Measurements from ENCODE around the gene COBL.

The COBL gene

DNA sequence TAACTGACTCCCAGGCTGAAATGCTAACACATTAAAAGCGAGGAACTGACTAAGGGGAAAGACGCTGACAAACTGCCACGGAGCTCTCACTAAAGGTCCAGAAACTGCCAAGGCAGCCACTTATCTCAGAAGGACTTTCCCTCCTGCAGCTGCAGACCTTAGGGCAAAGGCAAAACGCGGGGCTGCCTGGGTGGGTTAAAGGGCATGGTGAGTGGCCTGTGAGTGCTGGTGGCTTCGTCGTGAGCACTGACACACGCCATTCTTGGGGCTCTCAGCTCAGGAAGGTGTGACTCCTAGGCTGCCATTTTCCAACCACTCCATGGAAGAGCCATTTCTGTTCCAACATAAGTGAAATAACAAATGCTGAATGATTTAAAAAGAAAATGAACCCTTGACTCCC is 232.5 kb downstream of the COBL start:
- no peak for DNase-seq (ENCODE audit: low read depth)
- no peak overlapping the region for H3K4me3 ChIP-seq (ENCODE audit: low read depth, low read length)
- TF ChIP-seq, protein P1, sequence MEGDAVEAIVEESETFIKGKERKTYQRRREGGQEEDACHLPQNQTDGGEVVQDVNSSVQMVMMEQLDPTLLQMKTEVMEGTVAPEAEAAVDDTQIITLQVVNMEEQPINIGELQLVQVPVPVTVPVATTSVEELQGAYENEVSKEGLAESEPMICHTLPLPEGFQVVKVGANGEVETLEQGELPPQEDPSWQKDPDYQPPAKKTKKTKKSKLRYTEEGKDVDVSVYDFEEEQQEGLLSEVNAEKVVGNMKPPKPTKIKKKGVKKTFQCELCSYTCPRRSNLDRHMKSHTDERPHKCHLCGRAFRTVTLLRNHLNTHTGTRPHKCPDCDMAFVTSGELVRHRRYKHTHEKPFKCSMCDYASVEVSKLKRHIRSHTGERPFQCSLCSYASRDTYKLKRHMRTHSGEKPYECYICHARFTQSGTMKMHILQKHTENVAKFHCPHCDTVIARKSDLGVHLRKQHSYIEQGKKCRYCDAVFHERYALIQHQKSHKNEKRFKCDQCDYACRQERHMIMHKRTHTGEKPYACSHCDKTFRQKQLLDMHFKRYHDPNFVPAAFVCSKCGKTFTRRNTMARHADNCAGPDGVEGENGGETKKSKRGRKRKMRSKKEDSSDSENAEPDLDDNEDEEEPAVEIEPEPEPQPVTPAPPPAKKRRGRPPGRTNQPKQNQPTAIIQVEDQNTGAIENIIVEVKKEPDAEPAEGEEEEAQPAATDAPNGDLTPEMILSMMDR (conservative IDR thresholded peaks at IDR 0.05; ENCODE audit: low read depth, low read length): no peak

DNA sequence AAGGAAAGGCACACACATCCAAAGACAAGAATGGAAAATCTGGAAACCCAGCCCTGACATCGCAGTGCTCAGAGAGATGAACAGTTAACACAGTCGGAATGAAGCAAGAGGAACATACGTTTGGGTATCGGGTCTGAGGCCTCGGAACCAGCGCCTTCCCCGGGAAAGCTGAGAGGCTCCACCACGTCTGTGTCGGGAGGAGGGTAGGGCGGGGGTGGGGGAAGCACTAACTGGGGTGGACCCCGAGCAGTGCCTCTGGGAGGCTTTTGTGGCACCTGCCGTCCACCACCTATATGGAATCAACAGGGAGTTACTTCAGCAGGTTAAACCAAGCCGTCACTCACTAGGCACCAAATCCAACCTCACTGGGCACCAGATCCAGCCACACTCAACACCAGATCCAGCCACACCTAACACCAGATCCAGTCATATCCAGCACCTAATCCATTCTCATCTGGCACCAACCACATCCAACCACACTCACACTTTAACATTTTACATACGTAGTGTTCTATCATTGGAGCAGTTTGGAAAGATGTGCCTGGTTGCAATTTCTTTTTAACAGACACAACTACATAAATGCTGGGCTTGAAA is 233.6 kb downstream of the COBL start:
- DNase-seq (ENCODE audit: low read depth): no peak
- TF ChIP-seq, protein P1 (conservative IDR thresholded peaks at IDR 0.05; ENCODE audit: low read depth, low read length): no peak
- H3K4me3 ChIP-seq (ENCODE audit: low read depth, low read length): no peak overlapping the region

DNA sequence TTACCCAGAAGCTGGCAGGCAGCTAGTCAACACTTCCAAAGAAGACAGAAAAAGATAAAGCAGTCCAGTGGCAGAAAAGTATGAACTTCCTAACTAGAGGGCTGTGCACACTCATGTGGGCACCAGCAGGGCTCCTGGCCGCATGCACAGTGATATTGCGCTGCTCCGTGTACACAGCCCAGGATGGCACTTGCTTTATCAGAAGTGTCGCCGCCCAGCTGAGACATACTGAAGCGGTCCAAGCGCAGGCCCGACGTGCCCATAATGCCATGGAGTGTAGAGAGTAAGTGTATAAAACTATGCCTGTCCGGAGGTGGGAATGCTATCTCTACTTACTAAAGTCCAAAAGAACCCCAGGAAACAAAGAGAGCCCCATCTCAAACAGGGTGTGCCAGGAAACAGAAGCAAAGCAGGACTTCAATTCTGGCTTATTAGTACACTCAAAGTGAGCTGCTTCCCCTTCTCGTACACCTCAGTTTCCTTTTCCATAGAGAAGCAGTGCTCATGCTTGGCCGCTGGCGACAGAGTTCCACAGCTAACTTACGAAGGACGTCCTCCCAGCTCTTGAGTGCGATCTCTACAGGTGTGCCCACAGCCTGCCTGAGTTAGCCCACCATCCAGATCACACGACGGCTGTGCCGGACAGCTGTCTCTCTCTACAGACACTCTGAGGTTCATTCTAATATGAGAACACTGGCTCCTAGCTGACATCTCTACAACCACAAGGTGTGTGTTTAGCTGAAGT is 234.3 kb downstream of the COBL start:
- TF ChIP-seq, protein P1 (conservative IDR thresholded peaks at IDR 0.05; ENCODE audit: low read depth, low read length): no peak
- DNase-seq (ENCODE audit: low read depth): no peak
- no peak overlapping the region for H3K4me3 ChIP-seq (ENCODE audit: low read depth, low read length)

DNA sequence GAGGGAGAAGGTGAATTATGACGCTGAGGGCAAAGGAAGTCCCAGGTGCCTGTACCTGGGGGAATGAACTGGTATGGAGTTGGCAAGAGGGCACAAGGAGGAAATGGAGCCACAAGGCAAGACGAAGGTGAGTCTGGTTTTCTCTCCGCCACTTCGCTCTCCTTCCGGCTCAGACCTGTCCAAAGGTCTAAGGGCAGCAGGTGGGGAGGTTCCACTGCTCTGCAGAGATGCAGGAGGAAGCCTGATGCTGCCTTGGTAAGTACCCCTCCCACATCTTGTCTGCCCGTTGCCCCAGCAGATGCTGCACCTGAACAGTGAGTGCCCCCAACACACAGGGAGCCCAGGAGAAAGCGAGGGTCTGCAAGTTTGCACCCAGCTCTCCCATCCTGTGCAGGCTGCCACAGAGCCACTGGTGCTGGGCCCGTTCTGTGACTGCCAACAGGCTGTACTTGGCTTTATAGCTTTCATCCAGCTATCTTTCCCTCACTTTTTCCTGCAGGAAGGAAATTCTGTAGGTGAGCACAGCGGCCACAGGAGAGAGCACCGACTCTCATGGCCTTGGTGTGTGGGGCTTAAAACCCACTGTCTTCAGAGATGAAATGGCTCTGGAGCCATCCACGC is 235.2 kb downstream of the COBL start:
- DNase-seq (ENCODE audit: low read depth): no peak
- H3K4me3 ChIP-seq (ENCODE audit: low read depth, low read length): no peak overlapping the region
- TF ChIP-seq, protein P1 (conservative IDR thresholded peaks at IDR 0.05; ENCODE audit: low read depth, low read length): no peak

DNA sequence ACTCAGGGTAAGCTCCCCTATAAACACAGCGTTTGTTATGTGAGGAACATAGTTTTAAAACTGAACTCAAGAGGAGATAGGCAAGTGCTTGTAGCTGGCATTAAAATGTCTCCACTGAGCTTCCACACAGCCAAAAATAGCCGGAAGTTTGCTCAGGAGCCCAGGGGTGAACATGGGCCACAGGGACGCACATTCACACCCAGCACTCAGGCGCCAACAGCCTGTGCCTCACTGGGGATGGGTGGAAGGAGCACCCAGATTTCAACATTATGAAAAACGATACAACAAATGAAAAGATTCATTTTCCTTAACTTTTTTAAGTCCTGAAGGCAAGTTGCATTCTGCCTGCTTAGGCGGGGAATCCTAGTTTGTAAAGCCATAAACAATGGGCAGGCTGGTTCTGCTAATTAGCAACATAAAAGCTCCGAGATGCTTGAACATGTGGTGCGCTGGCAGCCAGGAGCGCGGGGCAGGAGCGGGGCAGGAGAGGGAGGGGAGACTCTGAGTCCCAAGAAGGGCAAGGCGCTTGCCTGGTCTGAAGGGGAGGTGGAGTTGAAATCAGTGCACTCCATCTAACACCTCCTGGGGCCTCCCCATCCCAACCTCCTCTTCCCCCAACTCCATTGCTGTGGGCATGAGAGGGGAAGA is 235.9 kb downstream of the COBL start:
- no peak overlapping the region for H3K4me3 ChIP-seq (ENCODE audit: low read depth, low read length)
- DNase-seq (ENCODE audit: low read depth): no peak
- TF ChIP-seq, protein P1 (conservative IDR thresholded peaks at IDR 0.05; ENCODE audit: low read depth, low read length): no peak

DNA sequence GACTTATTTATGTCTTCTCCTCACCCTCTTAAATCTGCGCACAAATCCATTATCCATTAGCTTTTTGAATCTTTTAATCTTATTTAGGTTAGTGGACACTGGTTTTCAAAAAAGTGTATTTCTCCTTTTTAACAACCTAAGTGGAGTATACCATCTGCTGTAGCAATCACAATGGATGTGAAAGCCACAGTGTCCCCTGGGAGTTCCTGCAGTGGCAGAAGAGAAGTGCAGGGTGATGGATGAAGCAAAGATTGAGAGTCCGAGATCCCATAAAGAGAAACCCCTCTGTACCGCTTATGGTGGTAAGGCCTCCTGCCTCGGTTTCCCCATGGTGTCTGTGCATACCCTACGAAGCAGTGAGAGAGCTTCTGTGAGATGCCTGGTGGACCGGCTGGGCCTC is 236.4 kb downstream of the COBL start:
- TF ChIP-seq, protein P1 (conservative IDR thresholded peaks at IDR 0.05; ENCODE audit: low read depth, low read length): no peak

More for the DNA sequence above, 236.4 kb downstream of the COBL start:
- DNase-seq (ENCODE audit: low read depth): no peak
- no peak overlapping the region for H3K4me3 ChIP-seq (ENCODE audit: low read depth, low read length)

Data from choroid plexus epithelial cell (primary cell).